Endodermal cell (in vitro differentiated cells): ENCODE results near the gene SH3BP2. TPM values are rescaled to one million over a fixed set of nuclear protein-coding genes. Genes with fewer than 3 reads are reported as not detected.

Experiments used
- DNase-seq: peaks from one replicate; pipeline ENCODE4 v3.0.0-alpha.2; 2017
- H3K27ac ChIP-seq: 2 replicates; pipeline ENCODE4 v1.5.1; 2013; ENCODE audit warnings: mild to moderate bottlenecking, low read depth, low read length, moderate library complexity
- H3K27me3 ChIP-seq: 2 replicates; pipeline ENCODE4 v1.6.1; 2013; ENCODE audit warnings: mild to moderate bottlenecking, low read length, moderate library complexity; ENCODE audit not compliant: insufficient read depth, control insufficient read depth, poor library complexity, severe bottlenecking
- H3K36me3 ChIP-seq: 2 replicates; pipeline ENCODE4 v1.7.0; 2013; ENCODE audit warnings: mild to moderate bottlenecking, low read length, moderate library complexity; ENCODE audit not compliant: control insufficient read depth, insufficient read depth
- H3K4me1 ChIP-seq: one replicate; pipeline ENCODE4 v1.7.0; 2013; ENCODE audit warnings: low read length; ENCODE audit not compliant: control insufficient read depth, insufficient read depth
- H3K4me3 ChIP-seq: 2 replicates; pipeline ENCODE4 v1.5.1; 2013; ENCODE audit warnings: mild to moderate bottlenecking, low read length, moderate library complexity
- H3K9ac ChIP-seq: 2 replicates; pipeline ENCODE4 v1.6.1; 2013; ENCODE audit warnings: mild to moderate bottlenecking, low read length, moderate library complexity; ENCODE audit not compliant: poor library complexity, severe bottlenecking; ENCODE audit errors: extremely low read depth
- H3K9me3 ChIP-seq: 2 replicates; pipeline ENCODE4 v1.6.1; 2013; ENCODE audit warnings: mild to moderate bottlenecking, low read length, moderate library complexity; ENCODE audit not compliant: control insufficient read depth
- H3K27ac Mint-ChIP-seq: 2 replicates; pipeline ENCODE4 v1.8.0; 2020; ENCODE audit warnings: mixed read lengths
- H3K27me3 Mint-ChIP-seq: 2 replicates; pipeline ENCODE4 v1.8.0; 2021; ENCODE audit warnings: mild to moderate bottlenecking, mixed read lengths; ENCODE audit not compliant: insufficient read depth
- H3K36me3 Mint-ChIP-seq: 2 replicates; pipeline ENCODE4 v1.8.0; 2020; ENCODE audit warnings: low read depth, mixed read lengths
- H3K4me1 Mint-ChIP-seq: 2 replicates; pipeline ENCODE4 v1.8.0; 2020; ENCODE audit warnings: mixed read lengths
- H3K4me3 Mint-ChIP-seq: 2 replicates; pipeline ENCODE4 v1.8.0; 2020; ENCODE audit warnings: mild to moderate bottlenecking, moderate library complexity, mixed read lengths
- H3K9me3 Mint-ChIP-seq: 2 replicates; pipeline ENCODE4 v1.8.0; 2020; ENCODE audit warnings: mild to moderate bottlenecking, mixed read lengths
- WGBS, 2 experiments: methylation state at CpG; one replicate each; pipeline versions ENCODE4 v1.1.5 to v1.1.7; 2013; ENCODE audit warnings: missing lambda C conversion rate in 2 of 2, mixed read lengths in 1 of 2; ENCODE audit not compliant: insufficient coverage in 1 of 2, insufficient read length in 1 of 2; 5-methylcytosine and 5-hydroxymethylcytosine counted together
- total RNA-seq, 2 donors: library from RNA; stranded (reverse); fragmentation: NEBNext Ultra II Directional in 1 of 2; extraction: Animal tissue kit (Norgen Biotek cat#: 25700) in 1 of 2; gene quantifications; 2 replicates in 1 of 2; 3 replicates in 1 of 2; pipeline ENCODE4 v1.2.1, GENCODE V29; 2021
- TF ChIP-seq, protein P1 (sequence below): fragments of 200-600 bp; sonication (generic); conservative IDR thresholded peaks from 2 replicates; pipeline ENCODE4 v1.5.0; 2021; ENCODE audit warnings: antibody characterized with exemption, mild to moderate bottlenecking

The SH3BP2 gene
- total RNA-seq, 2 donors from 2014 or later = 40.5 to 43.8 TPM

DNA sequence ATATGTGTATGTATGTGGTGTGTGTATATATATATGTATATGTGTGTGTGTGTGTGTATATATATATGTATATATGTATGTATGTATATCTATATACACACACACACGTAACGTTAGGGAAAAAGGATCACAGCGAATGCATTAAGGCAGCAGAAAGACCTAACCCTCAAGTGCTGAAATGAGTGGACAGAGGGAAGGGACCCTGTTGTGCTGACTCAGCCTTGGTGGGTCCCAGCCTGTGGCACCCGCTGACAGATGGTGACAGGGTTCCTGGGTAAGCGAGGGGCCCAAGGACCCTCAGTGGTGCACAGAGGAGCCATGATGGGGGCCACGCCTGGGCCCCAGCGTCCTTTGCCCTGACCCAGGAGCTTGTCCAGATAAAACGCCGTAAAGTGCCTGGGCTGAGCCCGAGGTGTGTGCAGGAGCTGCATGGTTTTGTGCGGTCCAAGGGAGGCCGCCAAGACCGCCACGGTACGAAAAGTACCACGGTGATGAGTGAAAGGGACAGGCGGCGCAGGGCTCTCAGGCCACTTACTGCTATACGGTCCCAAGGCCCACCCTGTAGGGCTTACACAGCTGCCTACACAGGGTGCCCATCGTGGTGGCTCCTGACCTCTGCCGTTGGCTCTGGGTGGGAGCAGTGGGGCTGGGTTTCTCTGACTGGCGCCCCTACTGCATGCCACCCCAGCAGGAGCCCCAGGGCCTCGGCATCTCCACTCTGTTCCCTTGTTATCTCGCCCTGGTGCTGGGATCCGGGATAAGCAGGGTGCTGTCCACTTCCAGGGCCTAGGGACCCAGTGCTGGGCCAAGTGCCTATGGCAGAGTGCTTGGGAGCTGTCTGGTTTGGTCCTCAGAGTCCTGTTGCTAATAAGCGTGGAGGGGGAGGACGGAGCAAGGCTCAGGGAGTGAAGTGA is 10.0 kb downstream of the SH3BP2 start:
- no peak for DNase-seq
- H3K27ac Mint-ChIP-seq = no peak overlapping the region
- H3K4me3 ChIP-seq = no peak overlapping the region
- TF ChIP-seq, protein P1, sequence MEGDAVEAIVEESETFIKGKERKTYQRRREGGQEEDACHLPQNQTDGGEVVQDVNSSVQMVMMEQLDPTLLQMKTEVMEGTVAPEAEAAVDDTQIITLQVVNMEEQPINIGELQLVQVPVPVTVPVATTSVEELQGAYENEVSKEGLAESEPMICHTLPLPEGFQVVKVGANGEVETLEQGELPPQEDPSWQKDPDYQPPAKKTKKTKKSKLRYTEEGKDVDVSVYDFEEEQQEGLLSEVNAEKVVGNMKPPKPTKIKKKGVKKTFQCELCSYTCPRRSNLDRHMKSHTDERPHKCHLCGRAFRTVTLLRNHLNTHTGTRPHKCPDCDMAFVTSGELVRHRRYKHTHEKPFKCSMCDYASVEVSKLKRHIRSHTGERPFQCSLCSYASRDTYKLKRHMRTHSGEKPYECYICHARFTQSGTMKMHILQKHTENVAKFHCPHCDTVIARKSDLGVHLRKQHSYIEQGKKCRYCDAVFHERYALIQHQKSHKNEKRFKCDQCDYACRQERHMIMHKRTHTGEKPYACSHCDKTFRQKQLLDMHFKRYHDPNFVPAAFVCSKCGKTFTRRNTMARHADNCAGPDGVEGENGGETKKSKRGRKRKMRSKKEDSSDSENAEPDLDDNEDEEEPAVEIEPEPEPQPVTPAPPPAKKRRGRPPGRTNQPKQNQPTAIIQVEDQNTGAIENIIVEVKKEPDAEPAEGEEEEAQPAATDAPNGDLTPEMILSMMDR = no peak
- WGBS, 2 experiments = 87 to 92% methylated on average over 20 to 27 of the region's 27 CpGs
- H3K36me3 ChIP-seq = no peaks in the 10 kb centered on the region
- H3K27me3 ChIP-seq = no peaks in the 10 kb centered on the region
- no peaks in the 10 kb centered on the region for H3K4me1 ChIP-seq
- no peaks in the 10 kb centered on the region for H3K27me3 Mint-ChIP-seq
- H3K27ac ChIP-seq = no peak overlapping the region
- no peak overlapping the region for H3K9ac ChIP-seq
- H3K9me3 ChIP-seq = no peaks in the 10 kb centered on the region
- H3K4me3 Mint-ChIP-seq = no peak overlapping the region
- peaks cover 7% of the 10 kb centered on the region for H3K4me1 Mint-ChIP-seq
- H3K9me3 Mint-ChIP-seq = no peaks in the 10 kb centered on the region
- no peaks in the 10 kb centered on the region for H3K36me3 Mint-ChIP-seq

DNA sequence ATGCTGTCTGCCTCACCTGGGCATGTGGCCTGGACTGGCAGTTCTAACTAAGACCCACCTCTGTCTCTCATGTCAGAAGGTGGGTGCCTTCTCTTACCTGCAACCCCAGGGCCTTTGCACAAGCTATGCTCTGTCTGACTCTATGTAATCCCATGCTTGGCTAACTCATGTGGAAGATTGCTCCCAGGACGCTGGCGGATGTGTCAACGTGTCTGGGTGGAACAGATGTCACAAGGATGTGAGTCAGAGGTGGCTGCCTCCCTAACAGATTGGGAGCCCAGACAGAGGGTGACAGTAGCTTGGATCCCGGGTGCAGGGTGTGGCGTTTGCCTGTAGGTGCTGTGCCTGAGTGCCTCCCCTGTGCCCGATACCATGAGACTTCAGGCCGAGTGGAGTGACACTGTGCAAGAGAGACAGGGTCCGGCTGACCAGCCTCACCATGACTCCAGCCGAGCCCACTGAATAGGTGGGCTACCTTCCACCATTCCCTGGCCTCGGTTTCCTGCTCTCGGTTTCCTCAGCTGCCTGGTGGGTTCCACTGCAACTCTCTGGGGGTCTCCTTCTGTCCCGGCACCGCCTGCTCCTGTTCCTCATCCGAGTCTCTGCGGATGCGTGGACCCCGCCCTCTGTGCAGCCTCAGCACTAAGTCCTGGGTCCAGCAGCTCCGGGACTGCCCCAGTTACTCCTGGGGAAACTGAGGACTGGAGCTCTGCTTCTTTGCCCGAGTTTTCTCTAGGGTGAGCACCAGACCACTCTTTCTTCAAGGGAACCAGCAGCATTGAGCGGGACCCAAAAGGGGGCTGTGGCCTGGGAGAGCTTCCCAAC is 11.0 kb downstream of the SH3BP2 start:
- TF ChIP-seq, protein P1 = no peak
- Histone ChIP-seq H3K27me3 (no peaks in the 10 kb centered on the region), H3K9me3 (no peaks in the 10 kb centered on the region), H3K4me3 (no peak overlapping the region), H3K36me3 (no peaks in the 10 kb centered on the region), H3K4me1 (no peaks in the 10 kb centered on the region), H3K27ac (no peak overlapping the region), H3K9ac (no peak overlapping the region)
- no peaks in the 10 kb centered on the region for H3K9me3 Mint-ChIP-seq
- no peaks in the 10 kb centered on the region for H3K36me3 Mint-ChIP-seq
- H3K4me3 Mint-ChIP-seq = no peak overlapping the region
- H3K27ac Mint-ChIP-seq = no peak overlapping the region
- no peaks in the 10 kb centered on the region for H3K27me3 Mint-ChIP-seq
- WGBS, 2 experiments = 92 to 93% methylated on average over 18 to 20 of the region's 20 CpGs
- H3K4me1 Mint-ChIP-seq = peaks cover 7% of the 10 kb centered on the region
- no peak for DNase-seq

DNA sequence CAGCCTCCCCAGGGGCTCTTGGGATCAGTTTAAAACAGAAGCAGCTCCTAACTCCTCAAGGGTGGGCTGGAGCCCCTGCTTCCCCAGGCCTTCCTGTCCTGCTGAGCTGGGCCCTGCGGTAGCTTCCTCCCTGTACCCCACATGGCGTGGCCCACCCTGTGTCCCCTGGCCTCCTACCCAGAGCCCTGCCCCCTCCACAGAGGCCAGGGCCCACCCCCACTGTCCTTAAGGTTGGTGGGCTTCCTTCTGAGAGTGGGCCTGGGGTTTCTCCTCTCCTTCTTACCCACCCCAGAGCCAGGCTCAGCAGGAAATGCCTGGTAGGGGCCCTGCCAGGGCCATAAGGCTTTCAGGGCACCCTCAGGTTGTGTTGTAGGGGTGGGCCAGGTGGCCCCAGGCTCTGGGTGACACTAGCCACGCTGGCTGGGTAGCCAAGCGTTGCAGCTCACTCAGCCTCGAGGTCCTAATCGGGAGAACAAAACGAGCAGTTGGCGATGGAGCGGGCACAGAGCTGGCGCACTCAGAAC is 11.6 kb downstream of the SH3BP2 start:
- 93 to 96% methylated on average over 4 to 10 of the region's 10 CpGs for WGBS, 2 experiments

More for the DNA sequence above, 11.6 kb downstream of the SH3BP2 start:
- Mint-ChIP-seq H3K27me3 (no peaks in the 10 kb centered on the region), H3K9me3 (no peaks in the 10 kb centered on the region), H3K4me1 (peaks cover 7% of the 10 kb centered on the region), H3K36me3 (no peaks in the 10 kb centered on the region), H3K27ac (no peak overlapping the region), H3K4me3 (no peak overlapping the region)
- Histone ChIP-seq H3K9ac (no peak overlapping the region), H3K27ac (no peak overlapping the region), H3K9me3 (no peaks in the 10 kb centered on the region), H3K36me3 (no peaks in the 10 kb centered on the region), H3K4me3 (no peak overlapping the region), H3K4me1 (no peaks in the 10 kb centered on the region), H3K27me3 (no peaks in the 10 kb centered on the region)
- TF ChIP-seq, protein P1 = no peak
- DNase-seq = no peak
